K562 (cell line): ENCODE measurements around the gene AIFM1. TPM values are rescaled to one million over a fixed set of nuclear protein-coding genes. Genes with fewer than 3 reads are reported as not detected.

Experiments used
- ARID3A ChIP-seq: IDR thresholded peaks from 2 replicates; pipeline ENCODE4 v1.6.1; 2012; ENCODE audit warnings: low read depth, low read length, improper control_type of control experiment, borderline replicate concordance
- CBX5 ChIP-seq: IDR thresholded peaks from 2 replicates; pipeline ENCODE4 v1.6.1; 2014; ENCODE audit warnings: low read depth, borderline replicate concordance
- FOS ChIP-seq: IDR thresholded peaks from 3 replicates; pipeline ENCODE4 v1.6.1; 2011; ENCODE audit not compliant: insufficient read length; ENCODE audit errors: extremely low read depth
- GABPB2 ChIP-seq: fragments of 250-450 bp; sonication (Bioruptor Pico); conservative IDR thresholded peaks from 2 replicates; pipeline ENCODE4 v1.5.1; 2021; ENCODE audit warnings: mild to moderate bottlenecking
- GTF3C2 ChIP-seq: IDR thresholded peaks from 3 replicates; pipeline ENCODE4 v1.6.1; 2011; ENCODE audit warnings: borderline replicate concordance, mild to moderate bottlenecking, moderate library complexity; ENCODE audit not compliant: insufficient read length; ENCODE audit errors: extremely low read depth
- MLX ChIP-seq, 2 experiments: fragments of 450-650 bp in 1 of 2; sonication (generic) in 1 of 2; formaldehyde crosslinking; conservative IDR thresholded peaks; 2 replicates each; pipeline versions ENCODE4 v1.4.0 to v1.8.1; 2020 to 2022; ENCODE audit warnings: mild to moderate bottlenecking in 1 of 2, missing genetic modification reagents in 1 of 2
- NCOA2 ChIP-seq, 2 experiments: fragments of 450-650 bp; IDR thresholded peaks; 2 replicates each; pipeline ENCODE4 v1.6.1; 2018; ENCODE audit warnings: mild to moderate bottlenecking in 2 of 2, moderate library complexity in 1 of 2; ENCODE audit not compliant: partially characterized antibody in 2 of 2
- PHB ChIP-seq: fragments of 250-450 bp; sonication (Bioruptor Pico); IDR thresholded peaks from 2 replicates; pipeline ENCODE4 v1.5.0; 2021
- PHTF2 ChIP-seq: fragments of 250-450 bp; sonication (Bioruptor Pico); IDR thresholded peaks from 2 replicates; pipeline ENCODE4 v1.5.0; 2021; ENCODE audit warnings: mild to moderate bottlenecking
- TAF15 ChIP-seq: fragments of 200-400 bp; formaldehyde crosslinking; IDR thresholded peaks from 2 replicates; pipeline ENCODE4 v1.6.1; 2017; ENCODE audit warnings: mild to moderate bottlenecking, low read depth, low read length, moderate library complexity
- ZBTB7A ChIP-seq: IDR thresholded peaks from 2 replicates; pipeline ENCODE4 v1.6.1; 2011; ENCODE audit warnings: low read depth, mild to moderate bottlenecking, low read length, moderate library complexity, borderline replicate concordance; ENCODE audit not compliant: control insufficient read depth
- ZNF274 ChIP-seq: IDR thresholded peaks from 2 replicates; pipeline ENCODE4 v1.6.1; 2011; ENCODE audit warnings: low read depth, mild to moderate bottlenecking, low read length, moderate library complexity, borderline replicate concordance
- polyA plus RNA-seq, 8 experiments: library from polyadenylated mRNA; depleted of rRNA in 4 of 8; stranded (reverse) in 5 of 8; unstranded in 3 of 8; fragments of >200 nt; fragmentation: Nextera tagmentation in 2 of 8; fragmentation: Illumina TruSeq in 1 of 8; extraction: Ambion mirVana in 2 of 8; extraction: Trizol in 1 of 8; gene quantifications; 2 replicates each; pipeline versions ENCODE4 v1.2.1 to v1.2.3, GENCODE V29; 2011 to 2014; ENCODE audit warnings: inconsistent platforms in 1 of 8, missing spikeins in 1 of 8
- total RNA-seq, 7 experiments: library from RNA; depleted of rRNA in 6 of 7; stranded (reverse); fragments of >200 nt in 6 of 7; fragmentation: Illumina TruSeq in 2 of 7; extraction: Trizol in 2 of 7; gene quantifications; 2 replicates each; pipeline versions ENCODE4 v1.2.1 to v1.2.3, GENCODE V29; 2011 to 2021; ENCODE audit warnings: low replicate concordance in 1 of 7

The AIFM1 gene
- total and polyA plus RNA-seq, 9 of the 15 experiments (the other 6 are each of a cell fraction or from before 2014, with no cell fraction given), result 51.0 to 117 (median 91.2) TPM

GRCh38 chrX:130119312-130119898, 46.2 kb downstream of the AIFM1 start (continued):
- TF ChIP-seq GTF3C2 (no peak), ZBTB7A (no peak), NCOA2 (IDR thresholded peaks at IDR 0.05; ENCODE audit: partially characterized antibody in 2 of 2) (no peak), TAF15 (no peak), PHTF2 (CRISPR knock-in tag) (no peak), PHB (no peak), CBX5 (no peak), GABPB2 (CRISPR knock-in tag) (no peak), FOS (no peak), MLX (CRISPR knock-in tag; conservative IDR thresholded peaks at IDR 0.05) (no peak), ARID3A (no peak), ZNF274 (no peak)
